Raji (cell line): ENCODE measurements around the gene ARHGAP24.

Experiments used
- POLR2A ChIP-seq: IDR thresholded peaks from 2 replicates; pipeline ENCODE4 v1.6.1; 2011; ENCODE audit warnings: low read depth, low read length, control low read depth; ENCODE audit not compliant: insufficient read depth

Gene ARHGAP24

DNA sequence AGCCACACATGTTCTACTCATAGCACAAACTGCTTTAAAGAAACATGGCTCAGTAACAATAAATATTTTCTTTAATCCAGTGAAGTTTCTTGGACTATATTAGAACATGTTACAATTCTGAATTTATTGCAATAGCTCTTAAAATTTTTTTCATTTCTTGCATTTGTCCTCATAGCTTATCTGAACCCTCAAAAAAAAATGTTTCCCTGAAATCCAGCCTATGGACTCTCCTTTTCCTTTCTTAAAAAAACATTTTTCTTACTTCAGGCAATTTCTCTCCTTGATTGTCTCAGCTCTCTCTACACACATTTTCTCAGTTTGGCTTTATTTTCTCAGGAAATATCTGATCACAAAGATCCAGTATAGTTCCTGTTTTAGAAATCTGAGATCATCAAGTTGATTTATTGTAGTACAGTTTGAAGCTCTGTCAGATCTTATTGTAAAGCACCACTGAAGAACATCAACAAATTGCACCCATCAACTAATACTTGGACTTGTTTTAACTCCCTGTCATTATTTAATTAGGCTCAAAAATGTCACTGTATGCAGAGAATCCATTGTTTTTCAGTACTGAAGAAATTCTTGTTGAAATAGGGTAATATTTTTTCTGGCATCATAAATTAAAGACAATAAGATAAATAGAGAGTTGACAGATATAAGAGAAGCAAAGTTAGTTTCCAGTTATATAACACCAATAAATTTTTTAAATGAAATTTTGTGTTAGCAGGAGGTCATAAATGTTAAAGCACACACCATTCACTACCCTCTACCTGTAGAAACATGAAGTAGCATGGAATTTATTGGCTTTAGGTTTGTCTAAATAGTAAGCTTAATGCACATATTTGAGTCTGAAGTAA, 317.7 kb downstream of the ARHGAP24 start:
- no peak for TF ChIP-seq POLR2A

DNA sequence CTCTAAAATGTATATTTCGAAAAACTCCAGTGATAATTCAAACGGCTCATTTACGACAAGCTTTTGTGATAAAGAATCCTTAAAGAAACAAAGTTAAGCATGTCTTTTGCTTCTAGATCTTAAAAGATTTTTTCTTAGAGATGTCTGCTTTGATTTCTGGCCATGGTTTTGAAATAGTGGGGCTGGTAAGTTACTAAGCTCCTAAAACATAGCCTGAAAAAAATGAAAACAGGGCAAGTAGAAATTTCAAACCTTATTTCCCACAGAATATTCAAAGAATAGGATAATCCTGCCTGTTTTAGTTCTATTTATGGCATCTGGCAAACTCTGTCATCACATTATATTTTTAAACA, 318.3 kb downstream of the ARHGAP24 start:
- TF ChIP-seq POLR2A = no peak

DNA sequence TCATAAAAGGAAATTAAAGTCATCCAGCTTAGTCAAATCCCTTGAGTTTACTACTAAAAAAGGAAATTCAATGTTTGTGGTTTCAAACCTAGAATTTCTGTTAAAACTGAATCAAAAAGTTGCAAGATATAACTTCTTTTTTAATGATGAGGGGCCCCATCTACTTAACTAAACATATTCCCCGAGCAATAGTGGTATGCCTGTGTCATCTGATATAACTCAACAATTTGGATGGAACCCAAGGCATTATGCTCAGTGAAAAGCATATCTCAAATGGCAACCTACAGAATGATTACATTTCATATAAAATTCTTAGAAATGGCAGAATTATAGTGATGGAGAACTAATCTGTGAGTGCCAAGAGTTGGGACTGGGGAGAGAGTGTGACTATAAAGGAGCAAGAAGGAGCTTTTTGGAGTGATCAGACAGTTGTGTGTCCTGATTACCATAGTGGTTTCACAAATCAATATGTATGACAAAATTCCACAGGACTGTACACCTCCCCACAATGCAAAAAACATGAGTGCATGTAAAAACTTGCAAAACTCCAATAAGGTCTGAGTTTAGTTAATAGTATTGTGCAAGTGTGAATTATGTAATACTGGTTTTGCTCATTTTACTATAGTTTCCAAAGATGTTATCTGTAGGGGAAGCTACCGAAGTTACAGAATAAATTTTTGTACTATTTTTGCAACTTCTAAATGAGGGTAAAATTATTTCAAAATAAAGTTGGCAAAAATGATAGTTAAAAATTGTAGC, 323.2 kb downstream of the ARHGAP24 start:
- no peak for TF ChIP-seq POLR2A

DNA sequence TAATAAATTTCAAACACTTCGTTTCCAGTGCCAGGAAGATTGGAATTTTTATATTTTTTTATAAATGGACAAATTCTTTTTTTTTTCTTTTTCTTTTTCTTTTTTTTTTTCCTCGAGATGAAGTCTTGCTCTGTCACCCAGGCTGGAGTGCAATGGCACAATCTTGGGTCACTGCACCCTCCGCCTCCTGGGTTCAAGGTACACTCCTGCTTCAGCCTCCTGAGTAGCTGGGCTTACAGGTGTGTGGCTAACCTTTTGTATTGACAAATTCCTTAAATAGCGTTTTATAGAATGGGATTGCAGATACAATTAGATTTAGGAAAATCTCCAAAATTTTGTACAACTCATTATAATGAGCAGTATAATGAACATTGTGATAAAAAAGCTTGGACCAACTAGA, 328.9 kb downstream of the ARHGAP24 start:
- TF ChIP-seq POLR2A = no peak

DNA sequence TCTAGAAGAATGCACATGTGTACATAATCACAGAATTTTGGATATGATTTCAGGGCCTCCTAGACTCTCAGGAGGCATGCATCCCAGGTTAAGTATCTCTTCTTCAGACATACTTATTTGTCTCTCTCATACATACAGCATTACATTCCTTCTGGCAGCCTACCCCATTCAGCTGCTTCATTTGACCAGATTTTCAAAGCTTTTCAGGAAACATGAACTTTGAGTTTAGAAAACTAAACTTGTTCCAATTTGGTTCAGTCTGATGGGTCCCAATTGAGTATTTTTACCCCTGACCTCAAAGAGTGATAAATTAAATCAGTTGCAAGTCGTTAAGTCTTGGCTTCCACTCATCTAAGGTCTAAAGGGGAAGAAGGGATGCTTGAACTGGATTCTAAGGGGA, 330.9 kb downstream of the ARHGAP24 start:
- TF ChIP-seq POLR2A = no peak

DNA sequence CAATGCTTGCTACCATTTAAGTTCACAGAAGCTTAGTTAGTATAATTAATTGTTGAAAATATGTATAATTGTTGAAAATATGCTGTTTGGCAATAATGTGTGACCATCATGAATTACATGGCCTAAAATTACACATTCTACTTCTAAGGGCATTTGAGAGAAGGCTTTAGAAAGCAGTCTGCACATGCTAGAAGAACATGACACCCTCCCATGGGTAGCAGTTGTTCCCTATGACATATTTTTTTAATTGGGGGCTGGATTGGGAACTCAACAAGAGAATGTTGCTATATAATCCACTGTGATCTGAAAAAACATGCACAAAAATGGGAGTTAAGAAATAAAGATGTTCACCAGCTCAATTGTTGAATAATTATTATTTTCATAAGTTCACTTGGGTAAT, 331.4 kb downstream of the ARHGAP24 start:
- TF ChIP-seq POLR2A = no peak

DNA sequence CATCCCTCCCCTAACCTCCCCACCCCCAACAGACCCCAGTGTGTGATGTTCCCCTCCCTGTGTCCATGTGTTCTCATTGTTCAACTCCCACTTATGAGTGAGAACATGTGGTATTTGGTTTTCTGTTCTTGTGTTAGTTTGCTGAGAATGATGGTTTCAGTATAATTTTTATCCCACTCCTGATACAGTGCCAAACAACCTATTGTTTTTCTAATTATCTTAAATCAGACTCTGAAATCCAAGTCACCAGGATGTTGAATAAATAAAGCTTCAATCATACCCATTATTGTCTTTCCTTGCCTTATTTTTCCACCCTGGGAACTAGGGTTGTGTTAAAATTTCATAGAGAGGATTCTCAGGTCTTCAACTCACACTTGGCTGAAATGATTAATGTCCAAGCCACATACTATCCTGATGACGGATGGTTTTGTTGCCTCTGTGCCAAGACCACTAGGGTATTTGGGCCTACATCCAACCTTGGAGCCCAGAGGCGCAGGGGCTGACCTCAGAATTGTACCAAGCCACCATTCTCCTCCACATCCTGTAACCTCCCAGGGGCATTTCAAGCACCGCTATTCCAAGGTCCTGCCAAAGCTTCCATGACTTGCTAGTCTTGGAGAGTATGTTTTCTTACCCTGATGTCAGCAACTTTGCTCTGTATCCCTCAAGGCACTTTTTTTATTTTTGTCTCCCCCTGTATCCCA, 332.4 kb downstream of the ARHGAP24 start:
- TF ChIP-seq POLR2A = no peak

DNA sequence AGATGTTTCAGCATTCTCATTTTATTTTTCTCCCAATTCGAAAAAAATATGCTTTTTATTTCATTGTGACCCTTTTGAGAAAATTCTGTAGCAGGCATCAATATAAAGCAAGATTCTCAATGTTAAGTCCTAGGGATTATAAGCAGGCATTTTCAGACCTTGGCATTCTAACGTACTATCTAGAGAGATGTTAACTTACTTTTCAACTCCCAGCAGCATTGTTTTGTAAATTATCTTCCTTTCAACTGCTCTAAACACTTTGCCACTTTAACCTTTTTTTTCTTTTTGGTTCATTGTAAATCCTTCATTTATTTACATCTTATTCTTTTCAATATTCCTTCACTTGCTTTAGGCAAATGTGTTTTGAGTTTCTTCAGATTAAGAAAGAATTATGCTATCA, 333.2 kb downstream of the ARHGAP24 start:
- TF ChIP-seq POLR2A = no peak

DNA sequence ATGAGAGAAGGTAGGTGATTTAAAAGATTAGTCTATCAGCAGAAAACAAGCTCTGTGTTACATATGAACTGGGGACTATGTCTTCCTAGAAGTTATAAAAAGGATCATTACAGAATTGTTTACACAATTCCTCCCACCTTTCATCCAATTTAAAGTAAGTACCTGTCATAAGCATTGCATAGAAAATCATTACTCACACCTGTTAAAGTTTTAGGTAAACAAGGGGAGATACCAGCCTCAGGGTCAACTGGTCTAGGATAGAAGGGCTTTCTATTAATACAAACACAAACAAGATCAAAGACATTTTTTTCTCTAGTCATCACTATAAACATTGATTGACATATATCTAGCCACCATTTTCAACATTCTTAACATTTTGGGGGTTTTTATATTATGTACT, 333.9 kb downstream of the ARHGAP24 start:
- no peak for TF ChIP-seq POLR2A

DNA sequence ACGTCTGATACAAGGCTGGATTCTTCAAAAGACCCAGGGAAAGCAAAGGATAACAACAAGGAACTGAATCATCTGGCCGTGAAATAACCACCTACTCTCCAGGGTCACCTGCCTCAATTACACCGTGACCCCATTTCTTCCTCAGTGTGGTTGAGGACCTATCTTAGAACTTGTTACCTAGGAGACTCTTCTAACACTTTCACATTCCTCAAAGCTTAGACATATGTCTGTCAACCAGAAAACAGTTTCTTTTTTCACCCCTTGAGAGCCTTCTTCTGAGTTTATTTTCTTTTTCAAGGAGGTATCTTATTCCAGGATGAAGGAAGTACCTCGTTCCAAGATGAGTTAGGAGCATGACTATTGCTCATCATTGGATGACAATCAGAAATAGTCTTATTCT, 337.8 kb downstream of the ARHGAP24 start:
- TF ChIP-seq POLR2A = no peak

DNA sequence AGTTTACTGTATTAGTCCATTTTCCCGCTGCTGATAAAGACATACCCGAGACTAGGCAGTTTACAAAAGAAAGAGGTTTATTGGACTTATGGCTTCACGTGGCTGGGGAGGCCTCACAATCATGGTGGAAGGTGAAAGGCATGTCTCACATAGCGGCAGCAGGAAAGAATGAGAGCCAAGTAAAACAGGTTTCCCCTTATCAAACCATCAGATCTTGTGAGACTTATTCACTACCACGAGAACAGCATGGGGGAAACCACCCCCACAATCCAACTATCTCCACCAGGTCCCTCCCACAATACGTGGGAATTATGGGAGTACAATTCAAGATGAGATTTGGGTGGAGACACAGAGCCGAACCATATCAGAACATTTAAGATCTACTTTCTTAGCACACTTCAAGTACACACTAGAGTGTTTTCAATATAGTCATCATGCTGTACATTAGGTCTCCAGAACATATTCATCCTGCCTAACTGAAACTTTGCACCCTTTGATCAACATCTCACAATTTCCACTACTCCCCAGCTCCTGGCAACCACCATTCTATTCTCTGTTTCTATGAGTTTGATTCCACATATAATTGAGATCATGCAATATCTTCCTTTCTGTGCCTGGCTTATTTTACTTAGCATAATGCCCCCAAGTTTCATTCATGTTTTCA, 341.0 kb downstream of the ARHGAP24 start:
- TF ChIP-seq POLR2A = no peak

DNA sequence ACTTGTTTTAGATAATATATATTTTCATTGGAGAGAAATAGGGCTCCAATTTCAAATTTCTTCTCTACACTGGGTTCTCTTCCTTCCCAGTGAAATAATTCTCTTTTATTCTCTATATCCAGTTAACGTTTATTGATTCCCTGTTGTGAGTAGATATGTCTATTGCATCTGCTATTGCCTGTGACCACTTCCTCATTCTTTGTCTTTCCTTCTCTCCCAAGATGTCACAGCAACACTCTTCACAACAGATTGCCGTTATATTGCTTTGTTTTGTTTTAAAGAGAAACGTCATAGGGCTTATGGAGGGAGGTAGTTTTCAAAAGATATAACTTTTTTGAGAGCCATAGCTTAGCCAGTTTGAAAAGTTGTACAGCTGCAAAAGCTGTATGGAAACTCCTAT, 343.8 kb downstream of the ARHGAP24 start:
- no peak for TF ChIP-seq POLR2A

DNA sequence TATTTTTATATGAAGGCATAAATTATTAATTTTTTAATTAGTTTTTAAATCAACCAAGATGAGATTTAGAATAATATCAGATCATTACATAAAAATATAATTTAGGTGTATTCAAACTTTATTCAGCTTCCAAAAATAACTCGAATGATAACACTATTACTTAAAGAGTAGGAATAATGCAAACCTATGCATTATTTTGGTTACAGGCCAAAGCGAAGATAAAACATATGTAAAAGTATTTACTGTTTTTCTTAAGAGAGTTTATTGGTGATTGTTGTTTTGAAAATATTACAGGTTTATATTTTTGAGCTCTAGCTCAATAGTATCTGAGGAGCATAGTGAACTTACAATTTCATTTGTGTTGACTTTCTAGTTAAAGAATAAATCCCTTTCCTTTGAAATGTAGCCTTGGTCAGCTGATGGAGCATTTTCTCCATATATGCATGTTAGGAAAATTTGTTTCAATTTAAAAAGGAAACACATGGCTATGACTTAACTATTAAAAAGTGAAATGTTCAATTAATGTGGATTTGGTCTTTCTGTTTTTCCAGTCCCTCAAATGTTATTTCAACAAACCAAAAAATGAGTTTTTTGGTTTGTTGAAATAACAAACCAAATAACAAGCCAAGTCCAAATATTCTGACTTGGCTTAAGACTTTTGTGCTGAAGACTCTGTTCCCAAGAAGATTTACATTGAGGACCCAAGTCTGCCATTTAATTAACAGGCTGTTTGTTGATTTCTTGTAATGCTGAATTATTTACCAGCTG, 346.9 kb downstream of the ARHGAP24 start:
- TF ChIP-seq POLR2A = no peak

DNA sequence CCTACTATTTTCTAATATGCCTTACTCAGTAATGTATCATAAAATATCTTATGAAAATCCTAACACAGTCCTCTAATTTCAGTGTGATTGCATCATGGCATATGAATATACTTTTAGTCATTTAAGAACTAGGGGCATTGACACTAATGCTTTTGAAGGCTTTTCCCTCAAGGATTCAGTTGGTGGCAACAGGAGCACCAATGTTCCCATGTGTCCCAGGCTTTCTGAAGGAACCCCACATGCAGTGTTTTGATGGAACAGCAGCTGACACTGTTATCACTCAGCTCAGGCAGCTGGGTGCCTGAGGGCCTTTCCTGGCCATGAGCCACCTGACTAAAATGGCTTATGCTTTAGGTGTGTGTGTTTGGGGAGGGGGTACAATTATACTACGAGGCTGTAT, 348.3 kb downstream of the ARHGAP24 start:
- TF ChIP-seq POLR2A = no peak
